GM19025 (cell line): Measurements from ENCODE around the gene SLC5A5.

ENCODE experiments used
- ATAC-seq: cut with Tn5 transposase; IDR thresholded peaks from one replicate; pipeline ENCODE4 v1.9.1; 2021; ENCODE audit warnings: mild to moderate bottlenecking, low read depth, moderate library complexity; ENCODE audit not compliant: unreplicated experiment

Gene SLC5A5

GRCh38 chr19:17871878-17872250 is at the start of gene SLC5A5:
Gene SLC5A5, plus strand, starts transcription at chr19:17871945. Its CDS starts 375 bp downstream, at chr19:17872320.
- no peak for ATAC-seq

- no peak for ATAC-seq
Measured at GRCh38 chr19:17824339-17824738, 47.4 kb upstream of the SLC5A5 start.

- ATAC-seq: no peak
Measured at GRCh38 chr19:17826508-17827056, 45.2 kb upstream of the SLC5A5 start.

GRCh38 chr19:17829855-17830566 is 41.7 kb upstream of the SLC5A5 start:
- ATAC-seq: no peak

GRCh38 chr19:17830567-17831418 is 41.0 kb upstream of the SLC5A5 start:
- no peak for ATAC-seq

- ATAC-seq: no peak
Measured at GRCh38 chr19:17831419-17831888, 40.3 kb upstream of the SLC5A5 start.

- ATAC-seq: no peak
Measured at GRCh38 chr19:17832443-17833208, 39.1 kb upstream of the SLC5A5 start.

- ATAC-seq: no peak
Measured at GRCh38 chr19:17834350-17835181, 37.2 kb upstream of the SLC5A5 start.

GRCh38 chr19:17835182-17836006 is 36.4 kb upstream of the SLC5A5 start:
- no peak for ATAC-seq

GRCh38 chr19:17836530-17836929 is 35.2 kb upstream of the SLC5A5 start:
- no peak for ATAC-seq

- no peak for ATAC-seq
Measured at GRCh38 chr19:17837972-17838371, 33.8 kb upstream of the SLC5A5 start.

- no peak for ATAC-seq
Measured at GRCh38 chr19:17840019-17840418, 31.7 kb upstream of the SLC5A5 start.

GRCh38 chr19:17841371-17841809 is 30.4 kb upstream of the SLC5A5 start:
- ATAC-seq: no peak

- no peak for ATAC-seq
Measured at GRCh38 chr19:17841810-17842662, 29.7 kb upstream of the SLC5A5 start.

- ATAC-seq: no peak
Measured at GRCh38 chr19:17842663-17843291, 29.0 kb upstream of the SLC5A5 start.

- ATAC-seq: no peak
Measured at GRCh38 chr19:17843292-17843827, 28.4 kb upstream of the SLC5A5 start.

- no peak for ATAC-seq
Measured at GRCh38 chr19:17843908-17844490, 27.7 kb upstream of the SLC5A5 start.
